Loucy (cell line): Measurements from ENCODE around the gene MINK1.

ENCODE experiments used
- CTCF ChIP-seq: fragments of 200-600 bp; sonication (generic); conservative IDR thresholded peaks from 2 replicates; pipeline ENCODE4 v1.5.1; 2014; ENCODE audit warnings: mild to moderate bottlenecking, antibody characterized with exemption, low read length
- EZH2phosphoT487 ChIP-seq: fragments of 200-600 bp; IDR thresholded peaks from 2 replicates; pipeline ENCODE4 v1.6.1; 2018; ENCODE audit warnings: antibody characterized with exemption, mild to moderate bottlenecking, moderate library complexity, borderline replicate concordance

- TF ChIP-seq CTCF (no peak), EZH2phosphoT487 (no peak)
Observed at GRCh38 chr17:4944163-4944553, 111.0 kb downstream of the MINK1 start.
